Measurements from ENCODE around the gene NSMCE1. TPM values are rescaled to one million over a fixed set of nuclear protein-coding genes. Genes with fewer than 3 reads are reported as not detected.
"Not testable (repeated sequence)": the region's sequence is repeated elsewhere in the genome, so short reads cannot be mapped to it uniquely, and the experiment has no call there.

The NSMCE1 gene
- total RNA-seq, 1 donor from 2014 or later: 21.0 TPM

DNA sequence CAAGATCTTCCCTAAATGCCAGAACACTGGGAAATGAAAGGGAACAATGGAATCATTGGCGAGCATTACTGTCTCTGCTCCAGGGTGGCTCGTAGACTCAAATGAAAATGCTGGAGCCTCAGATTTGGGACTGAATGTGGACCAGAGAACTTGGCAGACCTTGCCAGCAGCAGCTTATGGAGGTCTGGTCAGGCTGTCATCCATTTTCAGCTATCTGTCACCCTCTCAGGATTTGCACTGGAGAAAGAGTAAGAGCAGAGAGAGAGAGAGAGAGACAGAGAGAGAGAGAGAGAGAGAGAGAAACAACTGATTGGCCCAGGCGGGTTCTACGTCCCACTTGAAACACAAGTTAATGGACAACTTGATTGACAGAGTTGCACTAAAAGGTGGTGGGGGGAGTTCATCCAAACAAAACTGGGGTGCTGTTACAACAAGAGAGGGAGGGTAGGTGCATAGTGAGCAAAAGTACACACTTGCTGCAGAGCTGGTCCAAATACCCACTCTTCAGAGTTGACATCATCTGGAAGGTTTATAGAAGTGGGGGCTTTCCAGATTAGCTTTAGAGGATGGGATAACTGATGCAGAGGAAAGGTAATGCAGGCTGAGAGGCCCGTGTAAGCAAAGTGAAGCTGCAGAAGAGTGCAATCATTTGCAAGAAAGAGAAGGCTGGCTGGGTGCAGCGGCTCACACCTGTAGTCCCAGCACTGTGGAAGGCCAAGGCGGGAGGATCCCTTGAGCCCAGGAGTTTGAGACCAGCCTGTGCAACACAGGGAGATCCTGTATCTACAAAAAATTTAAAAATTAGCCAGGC, 16.5 kb upstream of the NSMCE1 start:
- TF ChIP-seq, protein P1, sequence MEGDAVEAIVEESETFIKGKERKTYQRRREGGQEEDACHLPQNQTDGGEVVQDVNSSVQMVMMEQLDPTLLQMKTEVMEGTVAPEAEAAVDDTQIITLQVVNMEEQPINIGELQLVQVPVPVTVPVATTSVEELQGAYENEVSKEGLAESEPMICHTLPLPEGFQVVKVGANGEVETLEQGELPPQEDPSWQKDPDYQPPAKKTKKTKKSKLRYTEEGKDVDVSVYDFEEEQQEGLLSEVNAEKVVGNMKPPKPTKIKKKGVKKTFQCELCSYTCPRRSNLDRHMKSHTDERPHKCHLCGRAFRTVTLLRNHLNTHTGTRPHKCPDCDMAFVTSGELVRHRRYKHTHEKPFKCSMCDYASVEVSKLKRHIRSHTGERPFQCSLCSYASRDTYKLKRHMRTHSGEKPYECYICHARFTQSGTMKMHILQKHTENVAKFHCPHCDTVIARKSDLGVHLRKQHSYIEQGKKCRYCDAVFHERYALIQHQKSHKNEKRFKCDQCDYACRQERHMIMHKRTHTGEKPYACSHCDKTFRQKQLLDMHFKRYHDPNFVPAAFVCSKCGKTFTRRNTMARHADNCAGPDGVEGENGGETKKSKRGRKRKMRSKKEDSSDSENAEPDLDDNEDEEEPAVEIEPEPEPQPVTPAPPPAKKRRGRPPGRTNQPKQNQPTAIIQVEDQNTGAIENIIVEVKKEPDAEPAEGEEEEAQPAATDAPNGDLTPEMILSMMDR (IDR thresholded peaks at IDR 0.05; ENCODE audit: unreplicated experiment): no peak
- Mint-ChIP-seq H3K27me3 (ENCODE audit: unreplicated experiment) (peaks cover 5% of the 10 kb centered on the region), H3K36me3 (ENCODE audit: low read depth, unreplicated experiment) (no peaks in the 10 kb centered on the region), H3K4me3 (ENCODE audit: unreplicated experiment) (no peak overlapping the region), H3K4me1 (ENCODE audit: unreplicated experiment) (peaks cover 16% of the 10 kb centered on the region), H3K27ac (ENCODE audit: unreplicated experiment) (no peak overlapping the region), H3K9me3 (ENCODE audit: unreplicated experiment) (no peaks in the 10 kb centered on the region)
- no peak for DNase-seq (ENCODE audit: low spot score)

DNA sequence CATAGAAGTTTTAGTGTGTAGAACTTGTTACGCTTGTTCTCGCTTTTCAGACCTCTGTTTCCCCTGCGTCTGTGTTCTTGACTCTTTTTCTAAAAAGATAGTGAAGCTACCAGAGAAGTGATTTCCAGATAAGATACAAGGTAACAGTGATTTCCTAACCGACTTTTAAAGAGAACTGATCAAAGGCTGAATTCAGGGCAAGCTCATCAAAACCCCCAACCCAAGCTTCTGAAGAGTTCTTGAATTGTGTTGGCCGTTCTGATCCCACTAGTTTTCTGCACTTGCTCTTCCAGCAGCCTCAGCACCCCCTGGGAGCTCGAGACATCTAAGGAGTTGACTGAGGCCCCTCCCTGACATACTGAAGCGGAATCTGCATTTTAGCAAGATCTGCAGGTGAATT, 12.7 kb upstream of the NSMCE1 start:
- TF ChIP-seq, protein P1 (IDR thresholded peaks at IDR 0.05; ENCODE audit: unreplicated experiment): no peak
- DNase-seq (ENCODE audit: low spot score): no peak
- Mint-ChIP-seq H3K27ac (ENCODE audit: unreplicated experiment) (no peak overlapping the region), H3K27me3 (ENCODE audit: unreplicated experiment) (no peaks in the 10 kb centered on the region), H3K9me3 (ENCODE audit: unreplicated experiment) (no peaks in the 10 kb centered on the region), H3K36me3 (ENCODE audit: low read depth, unreplicated experiment) (no peaks in the 10 kb centered on the region), H3K4me3 (ENCODE audit: unreplicated experiment) (no peak overlapping the region), H3K4me1 (ENCODE audit: unreplicated experiment) (peaks cover 6% of the 10 kb centered on the region)

DNA sequence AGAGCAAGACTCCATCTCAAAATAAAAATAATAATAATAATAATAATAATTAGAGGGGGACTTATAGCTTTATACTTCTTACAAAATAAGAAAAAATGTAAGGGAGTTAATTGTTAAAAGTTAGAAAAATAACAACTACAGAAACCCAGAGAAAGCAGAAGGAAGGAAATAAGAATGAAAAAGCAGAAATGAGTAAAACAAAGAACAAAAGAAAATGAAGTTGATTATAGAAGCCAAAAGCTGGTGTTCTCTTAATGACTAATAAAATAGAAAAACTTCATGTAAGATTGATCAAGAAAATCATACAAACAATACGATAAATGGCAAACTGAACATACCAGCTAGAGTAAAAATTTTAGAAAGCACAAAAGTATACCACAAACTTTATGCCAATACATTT, 6.8 kb upstream of the NSMCE1 start:
- H3K27me3 Mint-ChIP-seq (ENCODE audit: unreplicated experiment): peaks cover 4% of the 10 kb centered on the region
- no peak overlapping the region for H3K27ac Mint-ChIP-seq (ENCODE audit: unreplicated experiment)
- H3K4me3 Mint-ChIP-seq (ENCODE audit: unreplicated experiment): no peak overlapping the region
- H3K4me1 Mint-ChIP-seq (ENCODE audit: unreplicated experiment): no peaks in the 10 kb centered on the region
- H3K9me3 Mint-ChIP-seq (ENCODE audit: unreplicated experiment): no peaks in the 10 kb centered on the region
- DNase-seq (ENCODE audit: low spot score): no peak
- H3K36me3 Mint-ChIP-seq (ENCODE audit: low read depth, unreplicated experiment): no peaks in the 10 kb centered on the region
- TF ChIP-seq, protein P1 (IDR thresholded peaks at IDR 0.05; ENCODE audit: unreplicated experiment): no peak

DNA sequence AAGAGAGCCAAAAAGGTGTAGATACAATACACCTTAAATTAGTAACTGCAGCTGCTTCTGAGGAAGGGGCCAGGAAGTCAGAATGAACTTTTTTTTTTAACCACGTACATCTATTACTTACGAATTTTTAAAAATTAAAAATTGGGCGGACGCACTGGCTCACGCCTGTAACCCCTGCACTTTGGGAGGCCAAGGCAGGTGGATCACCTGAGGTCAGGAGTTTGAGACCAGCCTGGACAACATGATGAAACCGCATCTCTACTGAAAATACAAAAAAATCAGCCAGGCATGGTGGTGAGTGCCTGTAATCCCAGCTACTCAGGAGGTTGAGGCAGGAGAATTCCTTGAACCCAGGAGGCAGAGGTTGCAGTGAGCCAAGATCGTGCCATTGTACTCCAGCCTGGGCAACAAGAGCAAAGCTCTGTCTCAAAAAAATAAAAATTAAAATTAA, 5.9 kb upstream of the NSMCE1 start:
- not testable (repeated sequence) for DNase-seq (ENCODE audit: low spot score); H3K27me3 Mint-ChIP-seq (ENCODE audit: unreplicated experiment); H3K36me3 Mint-ChIP-seq (ENCODE audit: low read depth, unreplicated experiment); H3K27ac Mint-ChIP-seq (ENCODE audit: unreplicated experiment); H3K9me3 Mint-ChIP-seq (ENCODE audit: unreplicated experiment); H3K4me3 Mint-ChIP-seq (ENCODE audit: unreplicated experiment); H3K4me1 Mint-ChIP-seq (ENCODE audit: unreplicated experiment)

DNA sequence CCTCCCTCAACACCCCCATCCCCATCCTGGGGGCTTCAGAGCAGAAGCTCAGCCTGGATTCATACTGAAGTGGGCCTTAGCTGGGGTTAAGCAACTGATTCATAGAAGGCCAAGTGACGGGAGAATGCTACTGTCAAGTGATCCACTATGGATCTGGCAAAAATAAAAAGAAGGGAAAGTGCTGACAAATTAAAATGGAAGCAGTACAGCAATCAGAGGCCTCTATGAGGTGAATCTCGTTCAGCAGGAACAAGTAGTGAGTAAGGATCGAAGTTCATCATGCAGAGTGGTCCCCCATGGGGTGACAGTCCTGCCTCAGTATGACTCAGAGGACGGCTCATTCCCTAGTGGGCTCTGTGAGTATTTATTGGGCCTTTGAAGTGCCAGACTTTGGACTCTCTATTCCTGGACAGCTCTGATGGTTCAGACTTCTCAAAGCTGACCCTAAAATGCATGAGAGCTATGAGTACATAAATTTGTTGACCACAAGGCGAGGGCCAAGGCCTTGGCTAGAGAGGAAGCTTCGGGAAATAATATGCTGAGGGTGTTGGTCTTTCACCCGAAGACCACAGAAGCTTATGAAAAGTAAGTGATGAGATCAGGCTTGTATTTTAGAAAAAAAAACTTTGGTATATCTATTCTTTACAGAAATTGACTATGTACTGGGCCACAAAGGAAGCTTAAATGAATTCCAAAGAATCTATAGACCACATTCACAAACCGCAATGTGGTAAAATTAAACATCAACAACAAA, 5.3 kb upstream of the NSMCE1 start:
- TF ChIP-seq, protein P1 (IDR thresholded peaks at IDR 0.05; ENCODE audit: unreplicated experiment): no peak
- H3K36me3 Mint-ChIP-seq (ENCODE audit: low read depth, unreplicated experiment): no peaks in the 10 kb centered on the region
- H3K27ac Mint-ChIP-seq (ENCODE audit: unreplicated experiment): no peak overlapping the region
- H3K4me1 Mint-ChIP-seq (ENCODE audit: unreplicated experiment): peaks cover 2% of the 10 kb centered on the region
- no peak overlapping the region for H3K4me3 Mint-ChIP-seq (ENCODE audit: unreplicated experiment)
- no peak for DNase-seq (ENCODE audit: low spot score)
- H3K9me3 Mint-ChIP-seq (ENCODE audit: unreplicated experiment): no peaks in the 10 kb centered on the region
- H3K27me3 Mint-ChIP-seq (ENCODE audit: unreplicated experiment): peaks cover 4% of the 10 kb centered on the region
